GM21515 (cell line): ENCODE measurements around the gene PPIG.
A peak's percentile ranks its signal among the peaks of the same experiment; 100 is the strongest.
"Not testable (repeated sequence)": the region's sequence is repeated elsewhere in the genome, so short reads cannot be mapped to it uniquely, and the experiment has no call there.

Experiments
- ATAC-seq: cut with Tn5 transposase; IDR thresholded peaks from one replicate; pipeline ENCODE4 v1.9.1; 2021; ENCODE audit not compliant: unreplicated experiment

PPIG gene

DNA sequence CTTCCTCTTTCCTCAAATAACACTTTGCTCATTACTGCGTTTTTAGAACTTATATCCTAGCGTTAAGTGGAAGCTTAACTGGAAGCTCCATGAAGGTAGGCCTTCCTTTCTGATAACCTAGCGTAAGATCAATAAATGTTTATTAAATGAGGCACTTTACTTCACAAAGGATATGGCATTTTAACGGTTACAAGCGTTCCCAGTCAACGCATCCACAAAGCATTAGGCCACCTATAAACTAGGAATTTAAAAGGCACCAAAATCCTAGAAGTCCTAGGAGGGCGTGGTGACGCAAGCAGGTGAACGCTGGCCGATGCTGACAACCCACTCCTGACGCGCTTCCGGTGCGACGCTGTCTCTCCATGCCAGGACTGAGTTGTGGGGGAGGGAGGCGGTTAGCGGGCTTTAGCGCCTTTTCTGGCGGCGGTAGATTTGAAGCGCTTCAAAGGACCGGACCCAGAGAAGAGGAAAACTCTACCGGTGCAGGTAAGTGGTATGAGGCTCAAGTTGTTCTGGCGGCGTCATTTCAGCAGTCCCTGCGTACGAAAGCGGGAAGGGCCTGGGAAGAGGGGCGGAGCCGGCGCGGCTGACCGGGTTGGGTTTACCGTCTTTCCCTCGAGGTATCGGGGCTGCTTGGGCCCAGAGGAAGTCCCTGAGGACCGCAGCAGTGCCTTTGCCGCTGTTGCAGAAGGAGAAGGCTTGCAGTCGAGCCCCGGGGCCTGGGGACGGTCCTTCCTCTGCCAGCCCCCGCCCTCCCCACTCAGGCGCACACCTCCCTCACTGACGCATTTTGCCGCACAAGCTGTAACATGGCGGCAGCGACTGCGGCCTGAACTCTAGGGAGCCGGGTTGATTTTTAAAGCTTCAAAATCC is at the start of gene PPIG:
Gene PPIG (plus strand): TSS at position 347 of the 873 bp plus-strand sequence. CDS start 19,691 bp downstream, outside the sequence.
- ATAC-seq: peak; percentile 90

DNA sequence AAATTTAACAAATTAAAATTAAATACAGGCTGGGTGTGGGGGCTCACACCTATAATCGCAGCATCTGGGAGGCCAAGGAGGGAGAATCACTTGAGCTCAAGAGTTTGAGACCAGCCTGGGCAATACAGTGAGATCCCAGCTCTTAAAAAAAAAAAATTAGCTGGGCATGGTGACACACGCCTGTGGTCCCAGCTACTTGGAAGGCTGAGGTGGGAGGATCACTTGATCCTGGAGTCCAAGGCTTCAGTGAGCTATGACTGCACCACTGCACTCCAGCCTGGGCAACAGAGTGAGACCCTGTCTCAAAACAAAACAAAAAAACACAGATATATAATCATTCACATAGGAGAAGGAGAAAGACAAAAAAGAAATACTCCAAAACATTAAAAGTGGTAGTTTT is 44.7 kb upstream of the PPIG start:
- not testable (repeated sequence) for ATAC-seq

DNA sequence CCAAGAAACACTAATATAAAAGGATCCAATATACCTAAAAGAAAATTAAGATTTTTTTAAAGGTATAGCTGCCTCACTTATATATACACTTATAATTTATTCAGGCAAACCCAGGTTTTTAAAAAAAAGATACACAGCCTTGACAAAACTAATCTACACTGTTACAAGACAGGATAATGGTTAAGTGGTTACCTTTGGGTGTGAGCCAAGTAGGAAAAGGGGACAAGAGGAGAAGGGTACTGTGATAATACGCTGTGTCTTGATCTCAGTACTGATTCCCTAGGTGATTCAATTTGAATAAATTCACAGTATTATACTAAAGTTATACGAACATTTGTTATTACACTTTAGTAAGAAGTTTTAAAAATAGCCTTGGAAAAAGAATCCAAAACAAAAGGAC is 44.0 kb upstream of the PPIG start:
- no peak for ATAC-seq

DNA sequence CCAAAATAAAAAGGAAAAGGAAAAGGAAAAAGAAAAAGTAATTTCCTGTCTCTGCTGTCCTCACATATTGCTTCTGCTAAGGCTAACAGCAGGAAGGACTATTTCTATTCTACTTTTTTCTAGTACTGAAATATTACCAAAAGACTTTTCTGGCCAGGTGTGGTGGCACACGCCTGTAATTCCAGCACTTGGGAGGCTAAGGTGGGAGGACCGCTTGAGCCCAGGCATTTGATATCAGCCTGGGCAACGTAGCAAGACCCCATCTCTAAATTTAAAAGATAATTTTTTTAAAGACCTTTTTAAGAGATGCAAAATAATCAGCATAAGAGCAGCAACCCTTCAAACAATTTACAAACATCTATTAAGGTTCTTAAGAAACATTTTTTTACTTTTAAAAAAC is 41.7 kb upstream of the PPIG start:
- no peak for ATAC-seq

DNA sequence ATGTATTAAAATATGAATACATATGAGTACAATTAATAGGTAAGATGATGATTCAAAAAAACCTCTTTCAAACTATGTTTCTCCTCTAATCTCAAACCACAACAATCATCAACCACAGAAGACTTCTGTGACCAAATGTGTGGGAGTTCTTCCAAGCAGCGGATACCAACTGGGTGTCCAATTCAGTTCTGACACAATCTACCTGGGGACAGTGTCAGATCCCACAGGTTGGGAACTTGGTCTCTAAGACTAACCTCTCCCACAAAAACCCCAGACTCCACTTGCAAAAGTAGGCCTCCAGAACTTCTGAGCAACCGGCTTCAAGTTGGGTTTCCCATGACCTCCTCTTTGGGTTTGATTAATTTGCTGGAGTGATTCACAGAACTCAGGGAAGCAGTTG is 37.4 kb upstream of the PPIG start:
- no peak for ATAC-seq

DNA sequence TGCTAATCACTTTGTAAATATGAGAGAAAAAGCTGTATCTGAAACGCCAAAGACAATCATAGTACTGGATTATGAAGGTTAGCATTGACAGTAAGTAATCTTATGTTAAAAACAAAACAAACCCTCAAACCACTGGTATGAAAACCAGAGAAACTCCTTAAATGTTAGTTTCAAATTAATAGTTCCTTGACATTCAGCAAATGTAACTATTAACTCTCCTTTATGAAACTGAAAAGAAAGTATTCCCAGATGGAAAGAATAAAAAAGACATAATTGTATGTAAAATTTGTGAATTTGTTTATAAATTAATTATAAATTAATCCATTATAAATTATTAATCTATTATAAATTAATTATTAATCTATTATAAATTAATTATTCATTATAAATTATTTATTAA is 22.8 kb upstream of the PPIG start:
- ATAC-seq: no peak

DNA sequence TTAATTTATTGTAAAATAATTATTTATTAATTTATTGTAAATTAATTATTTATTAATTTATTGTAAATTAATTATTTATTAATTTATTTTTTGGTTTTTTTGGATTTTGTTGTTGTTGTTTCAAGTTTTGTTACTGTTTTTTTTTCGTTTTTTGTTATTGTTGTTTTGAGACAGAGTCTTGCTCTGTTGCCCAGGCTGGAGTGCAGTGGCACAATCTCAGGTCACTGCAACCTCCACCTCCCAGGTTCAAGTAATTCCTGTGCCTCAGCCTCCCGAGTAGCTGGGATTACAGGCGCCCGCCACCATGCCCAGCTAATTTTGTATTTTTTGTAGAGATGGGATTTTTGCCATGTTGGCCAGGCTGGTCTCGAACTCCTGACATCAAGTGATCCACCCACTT is 22.1 kb upstream of the PPIG start:
- not testable (repeated sequence) for ATAC-seq

DNA sequence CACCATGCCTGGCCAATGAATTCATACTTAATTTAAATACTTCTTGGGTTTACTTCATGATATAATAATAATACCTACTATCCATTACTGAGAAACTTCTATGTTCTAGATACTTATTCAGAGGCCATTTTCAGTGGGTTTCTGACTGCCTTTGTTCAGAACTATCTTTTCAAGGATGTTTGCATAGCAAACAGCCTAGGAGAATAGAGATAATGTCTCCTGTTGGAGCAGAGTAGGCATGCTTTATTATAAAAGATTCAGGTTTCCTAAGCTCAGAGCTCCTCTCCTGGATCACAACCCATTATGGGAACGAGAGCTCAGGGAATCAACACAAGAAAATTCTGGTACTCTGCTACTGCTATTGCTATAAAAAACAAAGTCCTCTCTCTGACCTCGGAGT is 21.6 kb upstream of the PPIG start:
- no peak for ATAC-seq

DNA sequence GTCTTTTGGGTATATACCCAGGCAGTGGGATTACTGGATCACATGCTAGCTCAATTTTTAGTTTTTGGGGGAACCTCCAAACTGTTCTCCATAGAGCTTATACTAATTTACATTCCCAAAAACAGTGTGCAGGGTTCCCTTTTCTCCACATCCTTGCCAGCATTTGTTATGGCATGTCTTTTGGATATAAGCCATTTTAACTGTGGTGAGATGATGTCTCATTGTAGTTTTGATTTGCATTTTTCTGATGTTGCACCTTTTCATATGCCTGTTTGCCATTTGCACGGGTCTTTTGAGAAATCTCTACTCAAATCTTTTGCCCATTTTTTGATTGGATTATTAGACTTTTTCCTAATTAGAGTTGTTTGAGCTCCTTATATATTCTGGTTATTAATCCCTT is 18.5 kb upstream of the PPIG start:
- ATAC-seq: no peak

DNA sequence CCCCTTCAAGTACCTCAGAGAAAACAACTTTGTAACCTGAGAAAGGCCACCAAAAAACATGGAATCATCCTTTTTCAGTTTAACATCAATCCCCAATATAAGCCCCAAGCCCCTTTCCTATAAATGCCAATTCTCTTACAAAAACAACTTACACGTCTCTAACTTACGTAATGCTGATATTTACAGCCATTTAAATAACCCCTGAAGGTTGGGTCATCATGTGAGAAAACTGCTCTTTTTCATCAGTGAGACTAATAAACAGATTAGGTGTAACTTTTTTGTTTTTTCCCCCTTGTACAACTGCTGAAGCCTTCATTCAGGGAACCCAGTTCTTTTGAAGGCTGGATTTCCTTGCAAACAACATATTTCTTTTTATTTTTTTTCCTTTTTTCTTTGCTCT is 14.2 kb upstream of the PPIG start:
- no peak for ATAC-seq

DNA sequence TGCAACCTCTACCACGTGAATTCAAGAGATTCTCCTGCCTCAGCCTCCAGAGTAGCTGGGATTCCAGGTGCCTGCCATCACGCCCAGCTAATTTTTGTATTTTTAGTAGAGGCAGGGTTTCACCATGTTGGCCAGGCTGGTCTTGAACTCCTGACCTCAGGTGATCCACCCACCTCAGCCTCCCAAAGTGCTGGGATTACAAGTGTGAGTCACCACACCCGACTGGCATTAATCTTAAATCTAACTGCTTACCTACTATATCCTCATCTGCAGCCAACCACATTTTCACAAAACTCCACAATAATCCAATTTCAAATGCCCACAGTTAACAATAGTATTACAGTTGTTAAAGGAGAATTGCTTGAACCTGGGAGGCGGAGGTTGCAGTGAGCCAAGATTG is 13.4 kb upstream of the PPIG start:
- ATAC-seq: not testable (repeated sequence)

DNA sequence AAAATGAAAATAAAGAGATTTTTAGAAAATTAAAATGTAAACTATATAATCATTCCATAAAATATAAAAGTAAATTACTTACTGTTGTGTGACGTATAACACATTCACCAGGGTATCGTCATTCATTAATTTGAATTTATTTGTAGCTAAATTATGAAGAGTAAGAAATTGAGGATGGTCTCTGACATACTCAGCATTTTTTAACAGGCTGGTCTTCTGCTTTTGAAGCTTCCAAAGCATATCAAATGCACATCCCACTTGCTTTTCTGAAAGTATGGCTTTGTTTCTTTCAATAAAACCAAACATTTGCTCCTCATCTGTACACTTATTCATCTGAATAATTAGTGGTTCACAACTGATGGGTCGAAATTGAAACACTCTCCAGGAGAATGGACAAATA is 12.6 kb upstream of the PPIG start:
- ATAC-seq: no peak

DNA sequence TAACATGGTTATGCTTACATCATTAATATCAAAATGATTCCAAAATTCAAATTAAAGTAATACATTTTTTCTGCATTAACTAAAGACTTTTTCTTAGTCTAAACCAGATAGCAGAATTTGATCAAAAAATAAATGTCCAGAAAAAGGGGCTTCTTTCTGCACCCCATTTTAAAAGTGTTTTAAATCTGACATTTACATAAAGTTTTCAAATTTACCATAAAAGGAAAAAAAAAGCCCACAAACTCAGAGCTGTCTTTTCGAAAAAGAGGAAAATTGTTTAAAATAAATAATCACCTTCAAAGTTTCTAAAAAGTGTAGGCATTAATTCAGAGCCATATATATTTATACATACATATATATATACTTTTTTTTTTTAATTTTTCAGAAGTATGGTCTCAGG is 12.0 kb upstream of the PPIG start:
- no peak for ATAC-seq

DNA sequence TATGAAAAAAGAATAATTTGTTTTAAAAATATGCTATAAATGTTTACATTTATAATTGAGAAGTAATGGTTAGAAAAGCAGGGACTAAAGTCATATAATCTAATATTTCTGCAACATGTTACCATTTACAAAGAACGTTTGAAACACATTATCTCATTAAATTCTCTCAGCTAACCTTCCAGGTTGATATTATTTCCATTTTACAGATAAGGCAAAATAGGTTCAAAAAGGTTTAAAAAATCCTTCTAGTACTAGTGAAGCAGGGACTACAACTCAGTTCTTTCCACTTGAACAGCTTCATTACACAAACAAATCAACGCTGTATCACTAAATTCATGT is 11.4 kb upstream of the PPIG start:
- no peak for ATAC-seq

DNA sequence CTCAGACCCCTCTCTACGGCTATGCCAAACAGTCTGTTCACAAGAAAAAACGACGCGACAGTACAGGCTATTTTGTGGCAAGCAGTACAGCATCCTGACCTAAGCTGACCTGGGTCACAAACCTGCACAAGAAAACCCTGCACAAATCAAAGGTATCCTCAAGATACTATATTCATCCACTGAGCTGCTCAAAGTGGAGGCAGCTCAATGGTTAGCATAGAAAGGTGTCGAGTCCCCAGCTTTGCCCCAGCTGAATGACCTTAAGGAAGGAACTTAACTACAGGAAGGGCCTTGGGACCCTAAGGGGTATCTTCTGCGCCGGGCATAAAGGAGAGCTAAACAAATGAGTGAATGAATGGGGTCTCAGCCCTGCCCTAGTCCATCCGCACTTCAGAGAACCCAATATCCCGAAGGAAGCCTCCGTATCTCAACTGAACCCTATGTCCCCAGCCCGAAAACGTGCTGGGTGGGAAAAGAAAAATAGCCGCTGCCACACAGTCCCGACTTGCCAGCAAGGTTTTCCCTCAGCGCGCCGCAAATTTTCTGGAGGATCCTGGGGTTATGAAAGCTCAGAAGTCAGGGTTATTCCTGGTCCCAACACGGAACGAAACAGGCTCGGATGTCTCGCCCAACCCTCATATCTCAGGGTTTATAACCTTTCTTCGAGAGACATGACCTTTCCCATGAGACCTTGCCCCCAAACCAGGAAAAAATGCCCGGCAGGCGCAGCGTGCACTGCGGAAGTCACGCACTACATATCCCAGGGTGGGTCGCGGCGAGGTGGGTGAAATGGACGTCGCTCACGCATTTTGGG is 10.8 kb upstream of the PPIG start, which contains the start of gene FASTKD1:
Gene FASTKD1 (minus strand): TSS at position 706 of the 814 bp plus-strand sequence. CDS start 1,836 bp downstream, outside the sequence.
- ATAC-seq: peak; percentile 100

DNA sequence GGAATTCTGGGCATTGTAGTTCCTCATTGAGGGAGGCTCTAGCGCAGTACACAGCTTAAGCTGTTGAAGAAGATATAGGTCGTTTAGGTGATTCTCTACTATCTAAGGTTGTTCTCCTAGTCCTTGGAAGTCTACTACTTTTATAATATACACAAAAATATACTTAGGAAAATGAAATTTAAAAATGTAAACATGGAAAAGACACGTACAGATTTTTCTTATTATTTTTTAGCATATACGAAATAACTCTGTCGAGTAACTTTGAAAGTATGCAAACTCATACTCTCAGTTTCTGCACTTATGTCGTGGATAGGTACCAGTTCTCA is 10.2 kb upstream of the PPIG start:
- no peak for ATAC-seq

DNA sequence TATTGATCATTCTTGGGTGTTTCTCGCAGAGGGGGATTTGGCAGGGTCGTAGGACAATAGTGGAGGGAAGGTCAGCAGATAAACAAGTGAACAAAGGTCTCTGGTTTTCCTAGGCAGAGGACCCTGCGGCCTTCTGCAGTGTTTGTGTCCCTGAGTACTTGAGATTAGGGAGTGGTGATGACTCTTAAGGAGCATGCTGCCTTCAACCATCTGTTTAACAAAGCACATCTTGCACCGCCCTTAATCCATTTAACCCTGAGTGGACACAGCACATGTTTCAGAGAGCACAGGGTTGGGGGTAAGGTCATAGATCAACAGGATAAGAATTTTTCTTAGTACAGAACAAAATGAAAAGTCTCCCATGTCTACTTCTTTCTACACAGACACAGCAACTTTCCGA is 9.6 kb upstream of the PPIG start:
- ATAC-seq: not testable (repeated sequence)

DNA sequence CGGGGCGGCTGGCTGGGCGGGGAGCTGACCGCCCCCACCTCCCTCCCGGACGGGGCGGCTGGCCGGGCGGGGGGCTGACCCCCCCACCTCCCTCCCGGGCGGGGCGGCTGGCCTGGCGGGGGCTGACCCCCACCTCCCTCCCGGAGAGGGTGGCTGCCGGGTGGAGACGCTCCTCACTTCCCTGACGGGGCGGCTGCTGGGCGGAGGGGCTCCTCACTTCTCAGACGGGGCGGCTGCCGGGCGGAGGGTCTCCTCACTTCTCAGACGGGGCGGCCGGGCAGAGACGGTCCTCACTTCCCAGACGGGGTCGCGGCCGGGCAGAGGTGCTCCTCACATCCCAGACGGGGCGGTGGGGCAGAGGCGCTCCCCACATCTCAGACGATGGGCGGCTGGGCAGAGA is 8.9 kb upstream of the PPIG start:
- ATAC-seq: not testable (repeated sequence)

DNA sequence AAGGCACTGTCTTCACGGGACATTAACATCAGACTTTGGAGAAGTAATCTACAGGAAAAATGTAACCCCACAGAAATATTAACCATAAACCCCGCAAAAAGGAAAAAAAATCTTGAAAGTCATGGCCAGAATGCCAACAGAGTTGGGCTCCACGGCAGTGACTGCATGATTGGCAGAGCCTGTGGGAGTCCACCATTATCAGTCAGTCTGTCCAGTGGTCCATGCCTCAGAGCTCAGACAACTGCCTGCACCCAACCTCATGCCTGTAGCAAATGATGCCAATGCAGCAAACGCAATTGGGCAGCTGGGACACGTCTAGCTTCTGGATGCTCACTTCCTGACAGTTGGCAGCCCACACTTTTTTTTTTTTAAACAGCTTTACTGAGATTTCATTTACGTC is 5.1 kb upstream of the PPIG start:
- ATAC-seq: no peak

DNA sequence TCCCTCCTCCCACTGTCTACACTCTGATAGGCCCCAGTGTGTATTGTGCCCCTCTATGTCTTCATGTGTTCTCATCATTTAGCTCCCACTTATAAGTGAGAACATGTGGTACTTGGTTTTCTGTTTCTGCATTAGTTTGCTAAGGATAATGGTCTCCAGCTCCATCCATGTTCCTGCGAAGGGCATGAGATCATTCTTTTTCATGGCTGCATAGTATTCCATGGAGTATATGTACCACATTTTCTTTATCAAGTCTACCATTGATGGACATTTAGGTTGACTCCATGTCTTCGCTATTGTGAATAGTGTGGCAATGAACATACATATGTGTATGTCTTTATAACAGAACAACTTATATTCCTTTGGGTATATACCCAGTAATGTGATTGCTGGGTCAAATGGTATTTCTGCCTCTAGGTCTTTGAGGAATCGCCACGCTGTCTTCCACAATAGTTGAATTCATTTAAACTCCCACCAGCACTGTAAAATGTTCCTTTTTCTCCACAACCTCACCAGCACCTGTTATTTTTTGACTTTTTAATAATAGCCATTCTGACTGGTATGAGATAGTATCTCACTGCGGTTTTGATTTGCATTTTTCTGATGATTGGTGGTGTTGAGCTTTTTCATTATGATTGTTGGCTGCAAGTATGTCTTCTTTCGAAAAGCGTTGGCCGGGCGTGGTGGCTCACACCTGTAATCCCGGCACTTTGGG is 1.4 kb upstream of the PPIG start:
- ATAC-seq: not testable (repeated sequence)

DNA sequence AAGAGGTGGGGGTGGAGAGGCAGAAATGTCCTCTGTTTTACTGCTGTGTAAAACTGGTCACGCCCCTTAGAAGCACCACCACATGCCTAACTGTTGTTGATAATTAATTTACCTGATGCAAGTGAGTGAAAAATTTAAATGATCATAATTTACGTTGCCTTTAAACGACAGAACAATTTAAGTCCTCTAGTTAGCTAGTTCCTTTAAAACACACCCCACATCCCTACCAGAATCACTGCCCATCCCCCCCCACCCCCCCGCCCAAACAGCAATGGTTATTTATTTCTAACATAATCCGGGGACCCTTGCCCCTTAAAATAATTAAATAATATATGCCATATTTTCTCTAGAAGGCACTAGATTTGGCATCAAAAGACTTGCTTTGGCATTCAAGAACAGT is 633 bp upstream of the PPIG start:
- no peak for ATAC-seq

DNA sequence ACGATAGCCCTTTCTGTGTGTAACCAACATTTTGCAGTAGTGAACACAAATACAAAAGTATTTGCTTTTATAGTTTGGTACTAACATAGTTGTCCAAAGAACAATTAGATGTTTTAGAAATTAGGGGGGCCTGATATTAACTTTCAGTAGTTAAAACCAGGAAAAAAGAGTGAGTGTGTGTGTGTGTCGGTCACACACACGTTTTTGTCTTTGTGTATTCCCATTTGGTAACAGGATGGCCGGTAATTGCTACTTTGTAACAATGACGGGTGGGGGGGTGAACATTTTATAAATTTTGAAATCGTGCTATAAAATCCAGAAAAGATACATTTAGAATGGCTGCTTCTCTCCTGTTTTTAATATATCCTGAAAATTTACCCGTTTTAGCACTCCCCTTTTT is 1.5 kb downstream of the PPIG start:
- ATAC-seq: no peak
